Skeletal muscle cell (primary cell): Measurements from ENCODE around the gene HSPA12A.

Source experiments
- DNase-seq: peaks from one replicate; pipeline ENCODE4 v3.0.0-alpha.2; 2010; ENCODE audit warnings: low read depth
- H3K4me3 ChIP-seq: 2 replicates; pipeline ENCODE4 v1.5.1; 2011; ENCODE audit warnings: low read depth, mild to moderate bottlenecking, control low read depth, low read length, moderate library complexity

HSPA12A gene

GRCh38 chr10:116655568-116655967, 86.8 kb downstream of the HSPA12A start:
- DNase-seq: no peak
- H3K4me3 ChIP-seq: no peak overlapping the region

- DNase-seq: no peak
- H3K4me3 ChIP-seq: no peak overlapping the region
Measured at GRCh38 chr10:116654816-116655215, 87.5 kb downstream of the HSPA12A start.

- DNase-seq: no peak
Measured at GRCh38 chr10:116653885-116654284, 88.5 kb downstream of the HSPA12A start.

GRCh38 chr10:116648903-116649302, 93.5 kb downstream of the HSPA12A start:
- H3K4me3 ChIP-seq: no peak overlapping the region
- DNase-seq: no peak

More at GRCh38 chr10:116653885-116654284, 88.5 kb downstream of the HSPA12A start:
- no peak overlapping the region for H3K4me3 ChIP-seq

GRCh38 chr10:116646502-116646901, 95.9 kb downstream of the HSPA12A start:
- no peak overlapping the region for H3K4me3 ChIP-seq

GRCh38 chr10:116637830-116638229, 104.5 kb downstream of the HSPA12A start:
- no peak for DNase-seq
- H3K4me3 ChIP-seq: no peak overlapping the region

More at GRCh38 chr10:116646502-116646901, 95.9 kb downstream of the HSPA12A start:
- no peak for DNase-seq

- no peak overlapping the region for H3K4me3 ChIP-seq
- no peak for DNase-seq
Measured at GRCh38 chr10:116636976-116637375, 105.4 kb downstream of the HSPA12A start.

GRCh38 chr10:116636385-116636784, 106.0 kb downstream of the HSPA12A start:
- no peak overlapping the region for H3K4me3 ChIP-seq
- no peak for DNase-seq

GRCh38 chr10:116634126-116634975, 108.0 kb downstream of the HSPA12A start:
- no peak overlapping the region for H3K4me3 ChIP-seq
- DNase-seq: no peak

GRCh38 chr10:116633216-116633600, 109.2 kb downstream of the HSPA12A start:
- H3K4me3 ChIP-seq: no peak overlapping the region
- no peak for DNase-seq

- no peak overlapping the region for H3K4me3 ChIP-seq
Measured at GRCh38 chr10:116632596-116633215, 109.7 kb downstream of the HSPA12A start.

GRCh38 chr10:116631871-116632295, 110.5 kb downstream of the HSPA12A start:
- no peak overlapping the region for H3K4me3 ChIP-seq
- no peak for DNase-seq

More at GRCh38 chr10:116632596-116633215, 109.7 kb downstream of the HSPA12A start:
- no peak for DNase-seq

- H3K4me3 ChIP-seq: no peak overlapping the region
- no peak for DNase-seq
Measured at GRCh38 chr10:116630020-116630419, 112.3 kb downstream of the HSPA12A start.

GRCh38 chr10:116629340-116629739, 113.0 kb downstream of the HSPA12A start:
- no peak for DNase-seq
- no peak overlapping the region for H3K4me3 ChIP-seq

- peak overlapping the region; percentile 26 for H3K4me3 ChIP-seq
- no peak for DNase-seq
Measured at GRCh38 chr10:116627386-116627933, 114.9 kb downstream of the HSPA12A start.

GRCh38 chr10:116626815-116627214, 115.6 kb downstream of the HSPA12A start:
- no peak overlapping the region for H3K4me3 ChIP-seq
- DNase-seq: no peak

GRCh38 chr10:116625845-116626244, 116.5 kb downstream of the HSPA12A start:
- no peak for DNase-seq
- no peak overlapping the region for H3K4me3 ChIP-seq

- no peak for DNase-seq
- H3K4me3 ChIP-seq: no peak overlapping the region
Measured at GRCh38 chr10:116621934-116622655, 120.3 kb downstream of the HSPA12A start.

GRCh38 chr10:116621476-116621875, 120.9 kb downstream of the HSPA12A start:
- no peak overlapping the region for H3K4me3 ChIP-seq
- no peak for DNase-seq
